HepG2 (cell line): ENCODE measurements around the gene MAPK6. TPM values are rescaled to one million over a fixed set of nuclear protein-coding genes. Genes with fewer than 3 reads are reported as not detected.
A peak's percentile ranks its signal among the peaks of the same experiment; 100 is the strongest.

Experiments
- HOXD1 ChIP-seq: sonication (generic); formaldehyde crosslinking; IDR thresholded peaks from 2 replicates; pipeline ENCODE4 v1.5.0; 2020; ENCODE audit warnings: missing genetic modification reagents
- KDM5A ChIP-seq: fragments of 200-600 bp; sonication (generic); IDR thresholded peaks from 2 replicates; pipeline ENCODE4 v1.7.0; 2018; ENCODE audit warnings: antibody characterized with exemption, mild to moderate bottlenecking, low read length, borderline replicate concordance
- MAFK ChIP-seq, 2 experiments: IDR thresholded peaks in 1 of 2; conservative IDR thresholded peaks in 1 of 2; 2 replicates each; pipeline ENCODE4 v1.6.1; 2011; ENCODE audit warnings: improper control_type of control experiment in 2 of 2, low read length in 2 of 2
- PHF21A ChIP-seq: sonication (generic); formaldehyde crosslinking; IDR thresholded peaks from 2 replicates; pipeline ENCODE4 v1.5.0; 2020; ENCODE audit warnings: mild to moderate bottlenecking, missing genetic modification reagents
- POGZ ChIP-seq: sonication (generic); formaldehyde crosslinking; IDR thresholded peaks from 2 replicates; pipeline ENCODE4 v1.4.0; 2020; ENCODE audit warnings: mild to moderate bottlenecking, missing genetic modification reagents
- SP4 ChIP-seq: sonication (generic); formaldehyde crosslinking; IDR thresholded peaks from 2 replicates; pipeline ENCODE4 v1.8.1; 2023; ENCODE audit warnings: mild to moderate bottlenecking, missing genetic modification reagents
- ZEB1 ChIP-seq: IDR thresholded peaks from 2 replicates; pipeline ENCODE4 v1.6.1; 2012; ENCODE audit warnings: mild to moderate bottlenecking, low read depth, inconsistent platforms; ENCODE audit not compliant: insufficient replicate concordance
- ZFP36L2 ChIP-seq: sonication (generic); formaldehyde crosslinking; IDR thresholded peaks from 2 replicates; pipeline ENCODE4 v1.4.0; 2020; ENCODE audit warnings: missing genetic modification reagents
- ZMYM4 ChIP-seq: sonication (generic); formaldehyde crosslinking; IDR thresholded peaks from 2 replicates; pipeline ENCODE4 v1.8.1; 2023; ENCODE audit warnings: mild to moderate bottlenecking, missing genetic modification reagents
- ZNF230 ChIP-seq: sonication (generic); formaldehyde crosslinking; IDR thresholded peaks from 2 replicates; pipeline ENCODE4 v1.4.0; 2020; ENCODE audit warnings: mild to moderate bottlenecking, missing genetic modification reagents
- ZNF616 ChIP-seq: sonication (generic); formaldehyde crosslinking; IDR thresholded peaks from 2 replicates; pipeline ENCODE4 v1.5.0; 2020; ENCODE audit warnings: low read depth, mild to moderate bottlenecking, missing genetic modification reagents
- ZNF792 ChIP-seq: IDR thresholded peaks from 2 replicates; pipeline ENCODE4 v1.6.1; 2016
- ZZZ3 ChIP-seq: sonication (generic); formaldehyde crosslinking; IDR thresholded peaks from 2 replicates; pipeline ENCODE4 v1.4.0; 2020; ENCODE audit warnings: missing genetic modification reagents, mild to moderate bottlenecking, borderline replicate concordance
- polyA plus RNA-seq, 8 experiments: library from polyadenylated mRNA; depleted of rRNA in 3 of 8; stranded (reverse) in 7 of 8; unstranded in 1 of 8; fragments of >200 nt; fragmentation: Illumina TruSeq in 4 of 8; extraction: Trizol in 4 of 8; gene quantifications; 2 replicates each; pipeline versions ENCODE4 v1.2.1 to v1.2.3, GENCODE V29; 2011 to 2016; ENCODE audit warnings: low read depth in 4 of 8, missing spikeins in 1 of 8, mixed read lengths in 1 of 8; ENCODE audit not compliant: insufficient read depth in 1 of 8
- total RNA-seq, 5 experiments: library from RNA; depleted of rRNA; stranded (reverse); fragments of >200 nt; fragmentation: Illumina TruSeq; extraction: Trizol; gene quantifications; 2 replicates each; pipeline ENCODE4 v1.2.3, GENCODE V29; 2016; ENCODE audit warnings: low read depth in 1 of 5
- TF ChIP-seq, protein P1 (sequence below): sonication (generic); formaldehyde crosslinking; IDR thresholded peaks from 2 replicates; pipeline ENCODE4 v1.4.0; 2020; ENCODE audit warnings: missing genetic modification reagents, borderline replicate concordance
- TF ChIP-seq, protein P2 (sequence below): sonication (generic); formaldehyde crosslinking; IDR thresholded peaks from 2 replicates; pipeline ENCODE4 v1.8.0; 2022; ENCODE audit warnings: missing genetic modification reagents, mild to moderate bottlenecking, borderline replicate concordance
- TF ChIP-seq, protein P3 (sequence below): sonication (generic); formaldehyde crosslinking; IDR thresholded peaks from 2 replicates; pipeline ENCODE4 v1.5.1; 2020; ENCODE audit warnings: mild to moderate bottlenecking, missing genetic modification reagents, moderate library complexity
- TF ChIP-seq, protein P4 (sequence below): sonication (generic); formaldehyde crosslinking; IDR thresholded peaks from 2 replicates; pipeline ENCODE4 v1.4.0; 2020; ENCODE audit warnings: missing genetic modification reagents
- TF ChIP-seq, protein P5 (sequence below): sonication (generic); formaldehyde crosslinking; IDR thresholded peaks from 2 replicates; pipeline ENCODE4 v1.8.0; 2022; ENCODE audit warnings: missing genetic modification reagents, low read depth, mild to moderate bottlenecking, borderline replicate concordance

The MAPK6 gene
- total and polyA plus RNA-seq, 2 of the 13 experiments (the other 11 are each of a cell fraction or from before 2014, with no cell fraction given), result 89.5 to 99.7 TPM

DNA sequence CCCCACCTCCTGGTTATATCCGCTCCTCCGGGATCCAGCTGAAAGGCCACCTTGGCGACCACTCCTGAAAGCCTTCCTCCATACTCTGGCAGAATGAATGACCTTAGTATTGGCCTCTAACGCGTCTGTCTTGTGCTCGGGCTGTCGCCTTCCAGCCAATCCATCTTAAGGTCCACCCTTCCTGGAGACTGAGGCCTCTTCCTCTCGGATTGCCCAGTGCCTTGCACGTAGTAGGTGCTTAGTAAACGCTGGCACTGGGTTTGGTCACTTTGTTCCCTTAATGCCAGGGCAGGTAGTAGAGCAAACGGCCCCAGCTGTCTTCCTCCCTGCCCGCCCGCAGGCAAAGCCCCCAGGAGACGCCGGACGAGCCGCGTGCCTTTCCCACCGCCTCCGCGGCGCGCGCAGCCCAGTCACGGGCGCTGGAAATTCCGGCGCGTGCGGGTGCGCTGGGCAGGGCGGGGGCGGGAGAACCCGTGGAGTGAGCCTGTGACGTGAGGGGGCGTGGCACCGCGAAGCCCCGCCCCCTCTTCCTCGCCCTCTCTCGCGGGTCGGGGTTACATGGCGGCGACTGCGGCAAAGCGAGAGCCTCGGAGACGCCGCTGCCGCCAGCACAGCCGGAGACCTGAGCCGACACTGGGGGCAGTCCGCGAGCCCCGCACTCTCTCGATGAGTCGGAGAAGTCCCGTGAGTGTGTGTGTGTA, at the start of gene MAPK6 (continued):
- TF ChIP-seq, protein P1, sequence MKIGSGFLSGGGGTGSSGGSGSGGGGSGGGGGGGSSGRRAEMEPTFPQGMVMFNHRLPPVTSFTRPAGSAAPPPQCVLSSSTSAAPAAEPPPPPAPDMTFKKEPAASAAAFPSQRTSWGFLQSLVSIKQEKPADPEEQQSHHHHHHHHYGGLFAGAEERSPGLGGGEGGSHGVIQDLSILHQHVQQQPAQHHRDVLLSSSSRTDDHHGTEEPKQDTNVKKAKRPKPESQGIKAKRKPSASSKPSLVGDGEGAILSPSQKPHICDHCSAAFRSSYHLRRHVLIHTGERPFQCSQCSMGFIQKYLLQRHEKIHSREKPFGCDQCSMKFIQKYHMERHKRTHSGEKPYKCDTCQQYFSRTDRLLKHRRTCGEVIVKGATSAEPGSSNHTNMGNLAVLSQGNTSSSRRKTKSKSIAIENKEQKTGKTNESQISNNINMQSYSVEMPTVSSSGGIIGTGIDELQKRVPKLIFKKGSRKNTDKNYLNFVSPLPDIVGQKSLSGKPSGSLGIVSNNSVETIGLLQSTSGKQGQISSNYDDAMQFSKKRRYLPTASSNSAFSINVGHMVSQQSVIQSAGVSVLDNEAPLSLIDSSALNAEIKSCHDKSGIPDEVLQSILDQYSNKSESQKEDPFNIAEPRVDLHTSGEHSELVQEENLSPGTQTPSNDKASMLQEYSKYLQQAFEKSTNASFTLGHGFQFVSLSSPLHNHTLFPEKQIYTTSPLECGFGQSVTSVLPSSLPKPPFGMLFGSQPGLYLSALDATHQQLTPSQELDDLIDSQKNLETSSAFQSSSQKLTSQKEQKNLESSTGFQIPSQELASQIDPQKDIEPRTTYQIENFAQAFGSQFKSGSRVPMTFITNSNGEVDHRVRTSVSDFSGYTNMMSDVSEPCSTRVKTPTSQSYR, result peak; percentile 52; the same call in 1 of the 2 replicates
- peak; percentile 46; the same call in 1 of the 2 replicates for TF ChIP-seq ZNF792 (CRISPR knock-in tag)
- peak; percentile 83 for TF ChIP-seq POGZ (CRISPR knock-in tag)
- TF ChIP-seq HOXD1 (CRISPR knock-in tag), result no peak
- no peak for TF ChIP-seq ZZZ3 (CRISPR knock-in tag)
- TF ChIP-seq ZNF616, result no peak
- TF ChIP-seq SP4 (CRISPR knock-in tag), result peak; percentile 87; the same call in 1 of the 2 replicates
- no peak for TF ChIP-seq KDM5A
- TF ChIP-seq, protein P2, sequence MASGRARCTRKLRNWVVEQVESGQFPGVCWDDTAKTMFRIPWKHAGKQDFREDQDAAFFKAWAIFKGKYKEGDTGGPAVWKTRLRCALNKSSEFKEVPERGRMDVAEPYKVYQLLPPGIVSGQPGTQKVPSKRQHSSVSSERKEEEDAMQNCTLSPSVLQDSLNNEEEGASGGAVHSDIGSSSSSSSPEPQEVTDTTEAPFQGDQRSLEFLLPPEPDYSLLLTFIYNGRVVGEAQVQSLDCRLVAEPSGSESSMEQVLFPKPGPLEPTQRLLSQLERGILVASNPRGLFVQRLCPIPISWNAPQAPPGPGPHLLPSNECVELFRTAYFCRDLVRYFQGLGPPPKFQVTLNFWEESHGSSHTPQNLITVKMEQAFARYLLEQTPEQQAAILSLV, result peak; percentile 93; the same call in 1 of the 2 replicates
- TF ChIP-seq ZFP36L2 (CRISPR knock-in tag), result no peak
- TF ChIP-seq, protein P3, sequence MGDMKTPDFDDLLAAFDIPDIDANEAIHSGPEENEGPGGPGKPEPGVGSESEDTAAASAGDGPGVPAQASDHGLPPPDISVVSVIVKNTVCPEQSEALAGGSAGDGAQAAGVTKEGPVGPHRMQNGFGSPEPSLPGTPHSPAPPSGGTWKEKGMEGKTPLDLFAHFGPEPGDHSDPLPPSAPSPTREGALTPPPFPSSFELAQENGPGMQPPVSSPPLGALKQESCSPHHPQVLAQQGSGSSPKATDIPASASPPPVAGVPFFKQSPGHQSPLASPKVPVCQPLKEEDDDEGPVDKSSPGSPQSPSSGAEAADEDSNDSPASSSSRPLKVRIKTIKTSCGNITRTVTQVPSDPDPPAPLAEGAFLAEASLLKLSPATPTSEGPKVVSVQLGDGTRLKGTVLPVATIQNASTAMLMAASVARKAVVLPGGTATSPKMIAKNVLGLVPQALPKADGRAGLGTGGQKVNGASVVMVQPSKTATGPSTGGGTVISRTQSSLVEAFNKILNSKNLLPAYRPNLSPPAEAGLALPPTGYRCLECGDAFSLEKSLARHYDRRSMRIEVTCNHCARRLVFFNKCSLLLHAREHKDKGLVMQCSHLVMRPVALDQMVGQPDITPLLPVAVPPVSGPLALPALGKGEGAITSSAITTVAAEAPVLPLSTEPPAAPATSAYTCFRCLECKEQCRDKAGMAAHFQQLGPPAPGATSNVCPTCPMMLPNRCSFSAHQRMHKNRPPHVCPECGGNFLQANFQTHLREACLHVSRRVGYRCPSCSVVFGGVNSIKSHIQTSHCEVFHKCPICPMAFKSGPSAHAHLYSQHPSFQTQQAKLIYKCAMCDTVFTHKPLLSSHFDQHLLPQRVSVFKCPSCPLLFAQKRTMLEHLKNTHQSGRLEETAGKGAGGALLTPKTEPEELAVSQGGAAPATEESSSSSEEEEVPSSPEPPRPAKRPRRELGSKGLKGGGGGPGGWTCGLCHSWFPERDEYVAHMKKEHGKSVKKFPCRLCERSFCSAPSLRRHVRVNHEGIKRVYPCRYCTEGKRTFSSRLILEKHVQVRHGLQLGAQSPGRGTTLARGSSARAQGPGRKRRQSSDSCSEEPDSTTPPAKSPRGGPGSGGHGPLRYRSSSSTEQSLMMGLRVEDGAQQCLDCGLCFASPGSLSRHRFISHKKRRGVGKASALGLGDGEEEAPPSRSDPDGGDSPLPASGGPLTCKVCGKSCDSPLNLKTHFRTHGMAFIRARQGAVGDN (CRISPR knock-in tag), result peak; percentile 98
- TF ChIP-seq, protein P4, sequence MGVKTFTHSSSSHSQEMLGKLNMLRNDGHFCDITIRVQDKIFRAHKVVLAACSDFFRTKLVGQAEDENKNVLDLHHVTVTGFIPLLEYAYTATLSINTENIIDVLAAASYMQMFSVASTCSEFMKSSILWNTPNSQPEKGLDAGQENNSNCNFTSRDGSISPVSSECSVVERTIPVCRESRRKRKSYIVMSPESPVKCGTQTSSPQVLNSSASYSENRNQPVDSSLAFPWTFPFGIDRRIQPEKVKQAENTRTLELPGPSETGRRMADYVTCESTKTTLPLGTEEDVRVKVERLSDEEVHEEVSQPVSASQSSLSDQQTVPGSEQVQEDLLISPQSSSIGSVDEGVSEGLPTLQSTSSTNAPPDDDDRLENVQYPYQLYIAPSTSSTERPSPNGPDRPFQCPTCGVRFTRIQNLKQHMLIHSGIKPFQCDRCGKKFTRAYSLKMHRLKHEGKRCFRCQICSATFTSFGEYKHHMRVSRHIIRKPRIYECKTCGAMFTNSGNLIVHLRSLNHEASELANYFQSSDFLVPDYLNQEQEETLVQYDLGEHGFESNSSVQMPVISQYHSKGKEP, result 0 out of 2 replicates have a peak, but pooled peaks have one; percentile 73
- TF ChIP-seq ZMYM4 (CRISPR knock-in tag), result peak; percentile 86; the same call in 1 of the 2 replicates
- TF ChIP-seq PHF21A (CRISPR knock-in tag), result peak; percentile 45; the same call in 1 of the 2 replicates
- no peak for TF ChIP-seq MAFK (conservative IDR thresholded peaks at IDR 0.05 in 1 of 2, IDR thresholded peaks at IDR 0.05 in 1 of 2; ENCODE audit: low read length in 2 of 2)
- peak; percentile 48; the same call in 1 of the 2 replicates for TF ChIP-seq ZNF230
- TF ChIP-seq, protein P5, sequence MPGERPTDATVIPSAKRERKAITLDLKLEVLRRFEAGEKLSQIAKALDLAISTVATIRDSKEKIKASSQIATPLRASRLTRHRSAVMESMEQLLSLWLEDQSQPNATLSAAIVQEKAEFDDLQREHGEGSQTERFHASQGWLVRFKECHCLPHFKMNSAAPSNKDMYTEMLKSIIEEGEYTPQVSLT, result 0 out of 2 replicates have a peak, but pooled peaks have one; percentile 94
- no peak for TF ChIP-seq ZEB1
